IPS DF 4.7 (cell line): Measurements from ENCODE around the gene RNF4.
"Not testable (repeated sequence)": the region's sequence is repeated elsewhere in the genome, so short reads cannot be mapped to it uniquely, and the experiment has no call there.

Experiments
- DNase-seq: peaks from one replicate; pipeline ENCODE4 v3.0.0-alpha.2; 2013; ENCODE audit warnings: low spot score; ENCODE audit errors: extremely low read depth

Gene RNF4

DNA sequence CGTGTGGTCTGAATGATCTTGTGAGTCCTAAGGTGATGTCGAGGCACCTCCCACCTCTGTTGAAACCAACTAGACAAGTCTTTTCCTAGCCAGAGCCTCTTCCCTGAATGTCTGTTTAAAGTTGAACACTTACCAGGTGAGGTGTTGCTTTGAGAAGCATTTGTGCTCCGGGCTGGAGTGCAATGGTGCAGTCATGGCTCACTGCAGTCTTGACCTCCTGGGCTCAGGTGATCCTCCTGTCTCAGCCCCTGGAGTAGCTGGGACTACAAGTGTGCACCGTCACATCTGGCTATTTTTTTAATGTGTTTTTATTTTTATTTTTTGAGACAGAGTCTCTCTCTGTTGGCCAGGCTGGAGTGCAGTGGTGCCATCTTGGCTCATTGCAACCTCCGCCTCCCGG is 18.1 kb downstream of the RNF4 start:
- DNase-seq: no peak

DNA sequence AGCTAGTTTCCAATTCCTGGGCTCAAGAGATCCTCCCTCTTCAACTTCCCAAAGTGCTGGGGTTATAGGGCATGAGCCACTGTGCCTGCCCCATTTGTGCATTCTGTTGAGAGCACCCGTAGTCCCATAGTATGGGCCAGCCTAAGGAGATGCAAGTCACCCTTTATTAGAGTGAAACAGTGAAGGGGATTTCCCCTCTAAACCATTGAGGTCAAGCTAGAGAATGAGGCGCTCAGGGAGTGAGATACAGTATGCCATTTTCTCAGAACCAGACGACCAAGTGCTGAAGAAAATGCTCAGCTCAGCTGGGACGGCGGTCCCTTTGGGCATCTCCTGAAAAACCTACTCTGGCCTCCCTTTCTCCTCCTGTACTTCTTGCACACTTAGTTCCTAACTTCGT is 18.7 kb downstream of the RNF4 start:
- DNase-seq: no peak

DNA sequence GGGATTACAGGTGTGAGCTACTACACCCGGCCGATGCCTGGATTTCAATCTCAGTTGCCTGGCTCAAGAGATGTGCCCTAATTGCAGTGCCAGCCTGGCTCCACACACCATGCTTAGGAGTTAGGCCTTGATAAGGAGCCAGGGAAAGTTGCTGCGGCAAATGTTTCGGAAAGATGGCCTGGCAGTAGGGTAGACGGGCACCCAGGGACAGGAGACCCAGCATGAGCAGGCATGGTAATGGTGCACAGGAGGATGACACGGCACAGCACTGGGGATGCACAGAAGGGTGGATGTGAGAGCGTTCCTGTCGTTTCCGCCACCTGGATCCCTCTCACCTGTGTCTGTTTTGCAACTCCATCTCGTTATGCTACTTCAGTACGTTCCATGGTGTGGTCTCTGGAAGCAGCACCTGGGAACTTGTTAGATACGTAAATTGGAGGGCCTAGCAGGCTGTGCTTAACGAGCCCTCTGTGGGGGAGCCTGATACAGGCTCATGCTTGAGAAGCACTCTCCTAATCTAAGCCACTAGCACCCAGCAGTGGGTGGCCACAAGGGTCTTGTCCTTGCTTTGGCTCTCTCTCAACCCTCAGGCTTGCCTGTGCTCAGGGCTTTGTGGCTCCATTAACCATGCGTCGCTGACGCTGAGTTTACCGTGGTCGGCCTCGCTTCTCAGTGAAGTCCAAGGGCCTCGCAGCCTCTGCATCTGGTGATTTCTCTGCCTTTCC is 20.3 kb downstream of the RNF4 start:
- no peak for DNase-seq

- no peak for DNase-seq
Measured at GRCh38 chr4:2489841-2490552, 21.1 kb downstream of the RNF4 start.

GRCh38 chr4:2492970-2493369 is 24.1 kb downstream of the RNF4 start:
- DNase-seq: no peak

DNA sequence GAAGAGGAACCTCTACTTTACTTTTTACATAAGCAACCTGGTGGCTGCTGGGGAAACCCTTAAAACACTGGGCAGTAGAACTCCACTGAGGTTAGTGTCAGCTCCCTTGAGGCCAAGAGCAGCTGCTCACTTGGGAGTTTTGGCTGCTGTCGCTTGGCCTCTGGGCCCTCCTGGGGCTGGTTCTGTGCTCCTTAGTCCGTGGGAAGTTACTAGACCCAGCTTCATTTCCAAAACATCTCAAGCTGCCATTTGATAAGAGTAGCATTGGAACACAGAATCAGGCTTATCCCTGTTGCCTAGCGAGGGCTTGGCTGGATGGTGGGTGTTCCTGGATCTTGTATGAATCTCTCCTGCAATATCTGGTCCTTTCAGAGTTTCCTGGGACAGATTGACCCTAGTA is 26.1 kb downstream of the RNF4 start:
- no peak for DNase-seq

GRCh38 chr4:2497324-2497723 is 28.4 kb downstream of the RNF4 start:
- no peak for DNase-seq

DNA sequence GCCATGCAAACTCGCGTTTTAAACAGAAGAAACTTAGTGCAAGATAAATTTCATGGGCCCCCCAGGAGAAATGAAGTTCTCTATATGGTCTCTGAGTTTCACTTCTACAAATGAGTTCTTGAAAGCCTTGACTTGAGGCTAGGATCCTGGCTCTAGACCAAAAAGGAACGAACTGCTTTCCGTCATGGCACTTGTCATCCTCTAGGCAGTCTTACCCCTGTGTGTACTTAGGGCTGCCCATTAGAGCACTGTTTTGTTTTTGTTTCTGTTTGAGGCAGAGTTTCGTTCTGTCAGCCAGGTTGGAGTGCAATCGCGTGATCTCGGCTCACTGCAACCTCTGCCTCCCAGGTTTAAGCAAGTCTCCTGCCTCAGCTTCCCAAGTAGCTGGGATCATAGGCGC is 29.0 kb downstream of the RNF4 start:
- no peak for DNase-seq

DNA sequence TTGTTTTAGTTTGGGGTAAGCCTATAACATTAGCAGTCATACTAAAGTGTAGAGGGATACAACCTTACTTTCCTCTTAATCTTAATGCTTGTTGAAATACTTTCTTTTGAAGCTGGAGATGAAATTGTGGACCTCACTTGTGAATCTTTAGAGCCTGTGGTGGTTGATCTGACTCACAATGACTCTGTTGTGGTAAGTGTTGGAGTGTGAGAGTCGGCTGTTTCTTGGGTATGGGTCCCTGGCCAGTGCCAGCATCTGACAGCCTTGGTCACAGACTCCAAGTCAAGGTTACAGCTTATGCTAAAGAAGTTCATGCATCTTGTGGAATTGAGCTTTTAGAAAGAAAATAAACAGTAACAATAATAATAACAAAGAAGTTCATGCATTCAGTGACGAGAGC is 31.6 kb downstream of the RNF4 start:
- DNase-seq: no peak

GRCh38 chr4:2501034-2501594 is 32.2 kb downstream of the RNF4 start:
- no peak for DNase-seq

GRCh38 chr4:2503809-2504208 is 34.9 kb downstream of the RNF4 start:
- DNase-seq: no peak

- no peak for DNase-seq
Measured at GRCh38 chr4:2507259-2507658, 38.4 kb downstream of the RNF4 start.

- DNase-seq: no peak
Measured at GRCh38 chr4:2507855-2508254, 38.9 kb downstream of the RNF4 start.

DNA sequence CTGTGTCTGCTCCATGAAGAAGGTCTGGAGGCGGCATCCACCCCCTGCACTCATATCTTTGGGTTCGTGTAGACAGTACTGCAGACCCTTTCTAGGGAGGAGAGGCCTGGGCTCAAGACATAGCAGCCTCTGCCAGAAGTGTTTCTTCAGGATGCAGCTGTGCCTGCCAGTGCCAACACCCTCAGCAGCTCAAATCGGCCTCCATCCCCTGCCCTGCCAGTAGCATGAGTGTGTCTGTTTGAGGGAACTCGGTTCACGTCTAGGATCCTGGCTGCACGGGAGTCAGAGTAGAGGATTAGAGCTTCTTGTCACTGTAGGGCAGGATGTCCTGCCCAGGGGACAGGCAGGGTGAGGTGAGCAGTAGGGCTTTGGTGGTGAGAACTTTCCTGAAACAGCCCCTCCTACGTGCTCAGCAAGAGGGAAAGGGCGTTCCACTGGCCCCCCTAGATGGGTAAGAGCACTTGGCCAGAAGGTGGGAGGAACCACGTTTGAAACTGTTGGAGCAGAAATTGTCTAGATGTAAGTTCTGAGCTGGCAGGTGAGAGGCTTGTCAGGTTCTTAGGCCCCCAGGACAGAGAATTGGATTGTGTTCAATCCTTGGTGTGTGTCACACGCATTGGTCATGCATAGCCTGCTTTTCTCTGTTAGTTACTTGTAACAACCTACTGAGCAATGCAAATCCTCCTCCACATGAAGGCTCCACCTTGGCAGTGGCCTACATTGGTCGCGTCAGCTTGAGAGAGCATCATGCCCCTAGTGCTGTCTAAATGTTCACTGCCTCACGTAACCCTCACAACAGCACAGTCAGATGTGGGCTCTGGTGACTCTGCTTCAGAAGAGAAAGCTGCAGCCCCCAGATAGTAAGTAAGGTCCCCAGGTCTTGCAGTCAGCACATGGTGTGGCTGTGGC is 41.7 kb downstream of the RNF4 start:
- no peak for DNase-seq

DNA sequence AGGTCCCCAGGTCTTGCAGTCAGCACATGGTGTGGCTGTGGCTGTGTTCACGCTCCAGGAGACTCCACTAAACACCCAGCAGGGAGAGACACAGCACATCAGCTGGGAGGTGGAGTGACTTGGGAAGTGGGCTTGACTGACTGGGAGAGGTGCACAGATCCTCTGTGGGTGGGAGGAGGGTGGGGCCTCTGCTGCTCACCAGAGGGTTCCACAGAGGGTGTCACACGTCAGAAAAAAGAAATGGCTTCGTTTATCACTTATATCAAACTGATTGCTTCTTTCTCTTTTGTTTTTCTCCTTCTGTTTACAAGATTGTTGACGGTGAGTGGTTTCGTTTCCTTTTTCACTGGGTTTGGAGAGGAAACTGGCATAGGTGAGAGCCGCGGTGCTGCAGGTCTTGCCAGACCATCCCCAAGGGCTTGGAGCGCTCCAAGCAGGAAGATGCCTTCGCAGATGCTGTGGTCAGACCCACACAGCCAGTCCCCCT is 42.8 kb downstream of the RNF4 start:
- no peak for DNase-seq

DNA sequence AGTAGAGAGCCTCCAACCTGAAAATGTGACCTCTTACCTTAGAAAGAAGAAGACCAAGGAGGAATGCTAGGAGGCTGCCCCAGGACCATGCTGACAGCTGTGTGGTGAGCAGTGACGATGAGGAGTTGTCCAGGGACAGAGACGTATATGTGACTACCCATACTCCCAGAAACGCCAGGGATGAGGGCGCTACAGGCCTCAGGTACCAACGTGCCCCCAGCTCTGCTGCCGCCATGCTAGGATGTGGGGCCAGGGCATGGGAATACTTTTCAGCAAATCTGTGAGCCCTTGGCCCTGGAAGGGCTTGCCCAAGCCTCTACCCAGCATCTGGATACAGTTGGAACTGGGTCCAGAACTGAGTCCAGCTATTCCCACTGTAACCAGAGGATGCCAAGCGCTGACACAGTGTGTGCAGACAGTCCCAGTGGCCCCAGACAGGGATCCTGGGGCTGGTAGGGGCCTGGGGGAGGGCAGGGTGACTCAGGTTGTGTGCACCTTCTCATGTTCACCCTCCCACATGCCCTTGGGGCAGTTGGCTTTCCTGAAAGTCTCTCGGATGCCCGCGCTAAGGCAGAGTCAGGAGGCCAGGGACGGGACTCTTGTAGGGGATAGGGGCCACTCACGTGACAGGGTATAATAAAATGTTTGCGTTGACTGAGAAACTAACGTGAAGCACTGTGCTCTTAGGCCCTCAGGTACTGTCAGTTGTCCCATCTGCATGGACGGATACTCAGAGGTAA is 43.7 kb downstream of the RNF4 start:
- DNase-seq: no peak

- DNase-seq: not testable (repeated sequence)
Measured at GRCh38 chr4:2514193-2514592, 45.3 kb downstream of the RNF4 start.

DNA sequence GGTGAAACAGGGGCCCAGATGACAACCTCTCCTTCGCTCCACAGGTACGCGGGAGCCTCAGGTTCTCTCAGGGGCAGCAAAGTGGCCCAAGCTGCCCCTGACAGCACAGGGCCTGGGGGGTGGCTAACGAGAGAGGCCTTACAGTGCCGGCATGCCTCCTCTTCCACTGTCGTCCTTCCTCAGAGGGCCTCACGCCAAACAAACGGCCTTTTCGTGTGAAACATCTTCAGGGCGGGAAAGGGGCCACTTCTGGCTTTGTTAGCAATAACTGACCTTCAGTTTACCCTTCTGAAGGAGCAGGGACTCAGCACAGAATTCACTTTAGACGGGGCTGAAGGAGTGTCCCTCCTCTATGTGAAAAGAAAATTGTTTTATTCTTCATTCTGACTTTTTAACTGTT is 46.0 kb downstream of the RNF4 start:
- not testable (repeated sequence) for DNase-seq

- DNase-seq: no peak
Measured at GRCh38 chr4:2515830-2516550, 47.1 kb downstream of the RNF4 start.

- no peak for DNase-seq
Measured at GRCh38 chr4:2516635-2517034, 47.7 kb downstream of the RNF4 start.
